GM19438 (cell line): ENCODE measurements around the gene ATP6AP1.

Experiments used
- ATAC-seq: cut with Tn5 transposase; IDR thresholded peaks from one replicate; pipeline ENCODE4 v1.9.1; 2021; ENCODE audit warnings: low read depth; ENCODE audit not compliant: unreplicated experiment

Gene ATP6AP1

DNA sequence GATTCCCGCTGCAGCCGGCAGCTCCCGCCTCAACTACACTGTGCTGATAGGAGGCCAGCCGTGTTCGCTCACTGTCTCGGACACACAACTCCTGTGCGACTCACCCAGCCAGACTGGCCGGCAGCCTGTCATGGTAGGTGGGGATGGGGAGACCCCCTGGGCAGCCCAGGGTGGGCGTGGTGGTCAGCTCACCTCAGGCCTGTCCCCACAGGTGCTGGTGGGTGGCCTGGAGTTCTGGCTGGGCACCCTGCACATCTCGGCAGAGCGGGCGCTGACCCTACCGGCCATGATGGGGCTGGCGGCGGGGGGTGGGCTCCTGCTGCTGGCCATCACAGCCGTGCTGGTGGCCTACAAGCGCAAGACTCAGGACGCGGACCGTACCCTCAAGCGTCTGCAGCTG lies 39.1 kb downstream of the ATP6AP1 start:
- no peak for ATAC-seq

DNA sequence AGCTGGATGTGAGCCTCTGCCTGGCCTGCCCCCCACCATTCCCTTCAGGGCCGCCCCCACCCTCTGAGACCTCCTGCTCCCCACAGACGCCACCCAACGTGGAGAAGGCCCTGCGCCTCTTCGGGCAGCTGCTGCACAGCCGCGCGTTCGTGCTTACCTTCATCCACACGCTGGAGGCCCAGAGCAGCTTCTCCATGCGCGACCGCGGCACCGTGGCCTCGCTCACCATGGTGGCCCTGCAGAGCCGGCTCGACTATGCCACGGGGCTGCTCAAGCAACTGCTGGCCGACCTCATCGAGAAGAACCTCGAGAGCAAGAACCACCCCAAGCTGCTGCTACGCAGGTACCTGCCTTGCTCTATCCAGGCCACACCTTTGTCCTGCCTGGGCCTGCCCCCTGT lies 39.7 kb downstream of the ATP6AP1 start:
- no peak for ATAC-seq

DNA sequence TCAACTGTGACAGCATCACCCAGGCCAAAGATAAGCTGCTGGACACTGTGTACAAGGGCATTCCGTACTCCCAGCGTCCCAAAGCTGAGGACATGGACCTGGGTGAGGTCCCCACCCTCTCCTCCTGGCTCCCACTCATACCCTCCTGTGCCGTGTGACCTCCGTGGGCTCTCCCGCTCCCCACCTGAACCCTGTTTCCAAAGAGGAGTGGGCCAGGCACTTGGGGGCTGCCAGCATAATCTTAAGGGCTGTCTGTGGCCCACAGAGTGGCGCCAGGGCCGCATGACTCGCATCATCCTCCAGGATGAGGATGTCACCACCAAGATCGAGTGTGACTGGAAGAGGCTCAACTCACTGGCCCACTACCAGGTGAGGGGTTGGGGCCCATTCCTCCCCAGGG lies 40.6 kb downstream of the ATP6AP1 start:
- no peak for ATAC-seq

DNA sequence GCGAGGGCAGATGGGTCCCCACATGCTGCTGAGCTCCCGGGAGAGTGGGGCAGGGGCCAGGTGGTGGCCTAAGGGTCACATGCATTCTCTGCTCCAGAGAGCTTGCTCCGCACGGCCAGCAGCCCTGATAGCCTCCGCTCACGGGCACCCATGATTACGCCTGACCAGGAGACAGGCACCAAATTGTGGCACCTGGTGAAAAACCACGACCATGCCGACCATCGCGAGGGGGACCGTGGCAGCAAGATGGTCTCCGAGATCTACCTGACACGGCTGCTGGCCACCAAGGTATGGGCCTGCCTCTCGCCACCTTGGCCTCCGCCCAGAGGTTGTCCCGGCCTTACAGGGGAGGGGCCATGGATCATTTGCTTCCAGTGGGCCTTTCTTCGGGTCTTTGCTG lies 41.4 kb downstream of the ATP6AP1 start:
- no peak for ATAC-seq

DNA sequence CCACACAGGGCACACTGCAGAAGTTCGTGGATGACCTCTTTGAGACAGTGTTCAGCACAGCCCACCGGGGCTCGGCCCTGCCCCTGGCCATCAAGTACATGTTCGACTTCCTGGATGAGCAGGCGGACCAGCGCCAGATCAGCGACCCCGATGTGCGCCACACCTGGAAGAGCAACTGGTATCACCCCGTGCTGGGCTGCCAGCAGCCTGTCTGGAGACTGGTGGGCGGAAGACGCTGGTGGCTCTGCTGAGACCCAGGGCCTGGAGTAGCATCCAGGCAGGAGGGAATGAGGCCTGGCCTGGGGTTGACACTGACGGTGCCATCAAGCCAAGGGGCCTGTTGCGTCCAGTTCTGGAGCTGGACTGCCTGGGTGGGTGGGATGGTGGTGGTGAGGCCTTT lies 42.0 kb downstream of the ATP6AP1 start:
- no peak for ATAC-seq

DNA sequence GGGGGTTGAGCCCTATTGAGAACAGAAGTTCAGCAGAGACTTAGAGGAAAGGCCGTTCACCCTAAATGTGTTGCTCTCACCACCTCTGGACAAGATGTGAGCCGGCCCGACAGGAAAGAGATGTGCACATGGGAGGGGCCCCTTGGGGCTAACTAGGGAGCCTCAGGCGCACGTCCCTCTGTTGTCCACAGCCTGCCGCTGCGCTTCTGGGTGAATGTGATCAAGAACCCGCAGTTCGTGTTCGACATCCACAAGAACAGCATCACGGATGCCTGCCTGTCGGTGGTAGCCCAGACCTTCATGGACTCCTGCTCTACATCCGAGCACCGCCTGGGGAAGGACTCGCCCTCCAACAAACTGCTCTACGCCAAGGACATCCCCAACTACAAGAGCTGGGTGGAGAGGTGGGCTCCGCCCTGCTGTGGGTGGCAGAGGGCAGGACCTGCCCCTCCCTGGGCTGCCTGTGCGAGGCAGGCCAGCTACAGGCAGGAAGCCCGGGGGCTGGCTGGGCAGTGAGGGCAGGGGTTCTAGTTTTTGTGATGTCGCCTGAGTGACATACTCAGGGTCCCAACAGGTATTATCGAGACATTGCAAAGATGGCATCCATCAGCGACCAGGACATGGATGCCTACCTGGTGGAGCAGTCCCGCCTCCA lies 42.6 kb downstream of the ATP6AP1 start:
- ATAC-seq: no peak

DNA sequence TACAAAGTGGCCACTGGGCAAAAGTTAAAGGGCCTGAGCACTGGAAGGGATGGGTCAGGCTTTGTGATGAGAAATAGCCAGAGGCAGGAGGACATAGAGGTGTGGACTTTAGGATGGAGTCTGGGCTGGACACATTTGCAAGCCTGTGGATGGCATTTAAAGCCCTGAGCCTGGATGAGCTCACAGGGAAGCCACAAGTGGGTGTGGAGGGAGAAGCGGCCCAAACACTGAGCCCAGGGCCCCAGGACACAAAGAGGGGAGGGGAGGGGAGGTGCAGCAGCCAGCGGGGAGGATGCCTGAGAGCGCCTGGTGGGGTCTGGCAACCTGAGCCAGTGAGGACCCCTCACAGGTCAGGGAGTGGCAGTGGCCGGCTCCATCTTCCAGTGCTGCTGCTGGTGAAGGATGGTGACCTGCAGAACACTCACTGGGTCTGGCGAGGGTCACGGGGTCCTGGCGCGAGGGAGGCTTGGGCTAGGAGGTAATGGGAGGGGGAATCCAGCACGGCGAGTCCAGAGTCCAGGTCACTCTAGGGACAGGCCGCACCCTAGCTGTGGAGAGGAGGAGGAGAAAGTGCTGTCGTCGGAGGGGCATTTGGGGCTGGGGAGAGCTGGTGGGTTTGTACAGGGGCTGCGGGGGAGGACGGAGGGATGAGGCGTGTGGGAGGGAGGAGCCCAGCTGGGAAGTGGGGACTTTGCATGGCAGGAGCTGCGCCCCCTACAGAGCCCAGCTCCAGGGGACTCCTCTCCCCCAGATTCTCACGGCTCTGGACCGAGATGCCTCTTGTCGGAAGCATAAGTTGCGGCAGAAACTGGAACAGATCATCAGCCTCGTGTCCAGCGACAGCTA lies 43.6 kb downstream of the ATP6AP1 start:
- ATAC-seq: no peak

DNA sequence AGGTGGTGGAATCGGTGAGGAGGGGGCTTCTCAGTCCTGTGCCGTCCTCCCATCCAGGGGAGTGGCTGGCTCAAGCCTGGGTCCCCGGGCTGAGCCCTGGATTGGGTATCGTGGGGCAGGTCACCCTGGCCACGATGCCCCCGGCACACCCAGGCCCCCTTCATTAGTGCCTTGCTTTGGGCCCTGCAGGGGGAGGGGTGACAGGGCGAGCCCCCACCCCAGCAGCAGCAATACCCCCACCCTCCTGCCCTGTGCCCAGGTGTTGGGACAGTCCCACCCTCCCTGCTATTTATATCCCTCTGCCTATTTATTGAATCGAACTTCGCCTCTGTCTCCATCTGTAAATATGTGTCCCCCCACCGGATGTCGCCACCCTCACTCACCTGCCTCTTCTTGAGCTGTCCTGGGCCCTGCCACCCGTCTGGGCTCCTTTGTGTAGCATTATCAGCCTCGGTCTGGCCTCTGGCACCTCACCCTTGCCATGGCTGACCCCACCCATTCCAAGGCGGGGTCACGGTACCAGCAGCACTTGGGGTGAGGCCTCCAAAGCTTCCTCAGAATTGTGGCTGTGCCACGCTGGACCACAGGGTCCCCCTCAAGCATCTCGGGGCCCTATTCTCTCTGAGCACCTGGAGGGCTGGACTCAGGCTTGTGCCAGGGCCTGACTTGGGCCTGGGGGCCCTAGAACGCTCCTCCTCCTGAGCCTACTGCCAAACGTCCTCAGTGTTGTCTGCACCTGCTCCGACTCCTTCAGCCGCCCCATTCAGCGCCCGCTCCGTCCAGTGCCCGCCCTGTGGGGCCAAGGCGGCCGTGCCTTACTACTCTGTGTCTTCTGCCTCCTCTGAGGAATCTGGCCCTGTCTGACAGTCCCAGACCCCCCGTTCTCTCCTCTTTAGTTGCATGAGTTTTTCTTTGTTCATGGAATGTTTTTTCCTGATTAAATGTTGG lies 44.5 kb downstream of the ATP6AP1 start:
- no peak for ATAC-seq

DNA sequence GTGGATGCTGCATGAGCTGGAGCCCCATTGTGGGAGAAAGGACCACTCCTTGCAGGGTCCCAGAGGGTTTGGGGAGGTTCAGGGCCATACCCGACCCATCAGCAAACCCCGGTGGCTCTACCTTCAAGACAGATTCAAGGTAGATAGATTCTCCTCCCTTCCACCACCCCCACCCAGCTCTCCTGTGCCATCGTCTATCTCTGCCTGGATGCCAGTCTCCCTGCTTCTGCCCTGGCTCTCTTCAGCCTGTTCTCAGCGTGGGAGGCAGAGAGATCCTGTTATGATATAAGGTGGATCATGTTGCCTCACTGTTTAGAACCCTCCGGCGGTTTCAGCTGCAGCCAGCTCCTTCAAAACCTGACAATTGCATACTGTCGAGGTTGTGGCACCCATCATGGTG lies 45.2 kb downstream of the ATP6AP1 start:
- ATAC-seq: no peak

DNA sequence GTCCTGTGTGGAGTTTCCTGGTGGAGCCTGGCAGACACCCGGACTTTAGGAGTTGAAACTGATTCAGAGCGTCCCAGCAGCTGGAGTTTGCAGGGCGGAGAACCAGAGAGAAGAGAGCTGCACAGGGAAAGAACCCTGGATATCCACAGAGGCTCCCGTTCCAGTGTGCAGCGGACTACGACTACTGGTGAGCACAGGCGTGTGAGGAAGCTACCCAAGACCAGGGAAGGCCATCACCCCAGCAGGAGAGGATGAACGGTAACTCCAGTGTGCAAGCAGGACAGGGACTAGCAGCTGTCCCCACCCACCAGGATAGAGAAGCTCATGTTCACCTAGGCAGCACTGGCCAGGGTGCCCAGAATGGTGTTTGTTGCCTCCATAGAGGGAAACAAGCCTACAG lies 48.3 kb downstream of the ATP6AP1 start:
- no peak for ATAC-seq

DNA sequence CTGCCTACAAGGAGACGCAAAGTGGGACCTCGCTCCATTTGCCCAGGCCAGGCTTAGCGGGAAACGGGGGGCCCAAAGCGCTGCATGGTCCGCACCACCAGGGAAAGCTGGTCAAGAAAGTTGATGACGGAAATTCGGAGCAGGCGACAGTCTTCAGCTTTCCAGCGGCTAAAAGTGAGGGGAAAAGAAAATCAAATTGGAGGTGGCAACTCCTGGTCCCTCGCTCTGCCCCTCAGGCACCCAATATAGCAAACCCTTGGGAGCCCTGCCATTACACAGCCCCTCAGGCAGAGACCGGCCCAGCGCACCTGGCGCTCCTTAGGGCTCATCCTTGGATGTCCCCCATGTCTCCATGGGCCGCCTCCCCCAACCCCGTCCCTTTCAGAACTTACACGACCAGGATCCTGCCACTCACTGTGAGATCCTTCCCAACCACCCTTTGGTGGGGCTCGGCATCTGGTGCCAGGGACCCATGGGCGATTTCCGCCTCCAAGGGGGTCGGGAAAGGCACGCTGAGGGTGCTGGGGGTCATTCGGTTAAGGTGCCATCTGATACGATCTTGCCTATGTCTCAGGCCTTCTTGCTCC lies 49.5 kb downstream of the ATP6AP1 start:
- ATAC-seq: no peak

DNA sequence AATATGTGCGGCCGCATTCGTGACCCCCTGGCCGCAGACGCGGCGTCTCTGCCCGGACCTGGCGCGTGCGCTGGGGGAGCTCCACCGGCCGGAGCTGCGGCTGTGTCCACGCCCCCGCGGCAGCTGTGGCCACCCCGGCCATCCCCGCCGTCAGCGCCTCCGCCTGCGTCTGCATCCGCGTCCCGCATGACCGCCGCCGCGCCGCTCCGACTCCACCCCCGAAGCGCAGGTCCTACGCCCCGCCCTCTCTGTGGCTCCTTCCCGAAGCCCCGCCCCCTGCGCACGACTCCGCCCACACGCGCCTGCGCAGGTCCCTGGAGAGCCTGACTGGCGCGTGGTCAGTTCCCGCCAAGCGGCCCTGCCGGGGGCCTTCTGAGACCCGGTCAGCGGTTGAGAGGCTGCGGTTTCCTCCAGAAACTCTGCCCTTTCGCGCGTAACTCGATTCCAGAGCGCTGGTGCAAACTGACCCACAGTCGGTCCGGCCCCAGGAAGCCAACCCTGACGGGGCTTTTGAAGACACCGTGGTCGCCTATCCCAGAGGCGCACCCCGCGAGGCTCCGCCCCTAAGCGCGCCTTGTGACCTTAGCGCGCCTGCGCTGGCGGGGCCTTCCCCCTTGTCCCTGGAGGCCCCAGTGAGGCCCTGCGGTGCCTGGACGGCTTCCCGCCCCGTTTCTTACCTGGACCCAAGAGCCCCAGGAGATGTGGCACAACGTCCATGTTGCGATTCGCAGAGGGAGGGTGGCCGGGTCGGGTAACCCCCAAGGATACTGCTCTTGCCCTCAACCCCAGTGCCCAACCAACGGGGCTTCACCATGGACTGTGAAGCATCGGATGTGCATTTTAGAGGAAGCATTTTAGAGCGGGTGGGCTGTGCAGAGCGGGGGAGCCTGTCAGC lies 50.5 kb downstream of the ATP6AP1 start, which contains the start of gene LAGE3:
LAGE3 (minus strand) TSS at position 554 of the 895 bp plus-strand sequence; CDS start at position 188, 366 bp downstream.
- peak; percentile 83 for ATAC-seq

DNA sequence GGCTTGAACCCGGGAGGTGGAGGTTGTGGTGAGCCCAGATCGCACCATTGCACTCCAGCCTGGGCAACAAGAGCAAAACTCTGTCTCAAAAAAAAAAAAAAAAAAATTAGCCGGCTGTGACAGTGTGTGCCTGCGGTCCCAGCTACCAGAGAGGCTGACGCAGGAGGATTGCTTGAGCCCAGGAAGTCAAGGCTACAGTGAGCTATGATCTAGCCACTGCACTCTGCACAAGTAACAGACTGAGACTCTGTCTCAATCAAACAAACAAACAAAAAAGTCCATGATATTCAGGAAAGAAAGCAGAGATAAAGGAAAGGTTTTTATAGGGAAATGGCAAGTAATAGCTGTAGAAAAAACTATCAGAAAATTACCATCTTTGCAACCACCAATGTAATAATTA lies 52.7 kb downstream of the ATP6AP1 start:
- ATAC-seq: no peak

DNA sequence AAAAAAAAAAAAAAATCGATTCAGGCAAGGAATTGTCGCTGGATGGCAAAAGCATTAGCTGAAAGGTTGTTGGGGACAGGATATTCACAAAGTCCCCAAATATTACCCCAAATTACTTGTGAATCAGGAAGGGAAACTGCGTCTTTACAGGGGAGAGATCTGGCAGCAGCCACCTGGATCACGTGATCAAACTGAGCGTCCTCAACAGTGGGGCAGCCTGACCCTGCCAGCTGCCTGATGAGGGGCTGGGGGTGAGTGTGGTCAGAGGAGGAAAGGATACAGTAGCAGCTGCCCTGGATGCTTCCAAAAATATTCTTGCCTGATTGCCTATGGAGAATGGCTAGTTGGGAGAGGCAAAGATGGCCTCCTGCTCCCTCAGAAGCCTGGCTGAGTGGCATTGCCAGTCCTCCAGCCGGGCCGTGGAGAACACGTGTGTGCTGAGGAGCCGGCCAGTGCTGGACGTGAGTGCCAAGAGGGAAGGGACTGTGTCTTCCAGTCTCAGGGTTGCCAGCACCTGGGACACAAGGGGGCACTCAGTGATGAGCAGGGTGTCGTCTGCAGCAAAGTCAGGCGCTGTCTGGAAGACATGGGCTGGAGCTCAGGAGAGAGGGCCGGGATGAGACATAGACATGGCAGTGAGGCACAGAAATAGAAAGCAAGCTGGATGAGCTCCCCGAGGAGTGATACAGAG lies 53.6 kb downstream of the ATP6AP1 start:
- ATAC-seq: no peak

DNA sequence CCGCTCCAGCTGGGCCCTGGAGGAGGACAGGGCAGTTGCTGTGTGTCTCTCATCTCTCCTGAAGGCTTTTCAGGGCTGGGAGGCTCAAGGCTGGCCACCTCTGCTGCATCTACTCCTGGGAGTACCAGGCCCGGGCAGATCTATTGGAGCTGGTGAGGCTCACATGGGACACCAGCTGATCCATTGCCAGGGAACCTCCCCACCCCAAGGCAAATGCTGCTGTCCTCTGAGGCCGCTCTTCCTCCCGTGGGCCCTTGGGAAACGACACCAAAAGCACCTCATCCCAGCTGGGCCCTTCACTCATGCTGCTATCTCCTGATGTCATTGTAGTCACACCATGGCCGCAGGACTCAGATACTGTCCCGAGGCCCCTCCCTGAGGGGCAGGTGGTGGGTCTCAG lies 54.3 kb downstream of the ATP6AP1 start:
- ATAC-seq: no peak

DNA sequence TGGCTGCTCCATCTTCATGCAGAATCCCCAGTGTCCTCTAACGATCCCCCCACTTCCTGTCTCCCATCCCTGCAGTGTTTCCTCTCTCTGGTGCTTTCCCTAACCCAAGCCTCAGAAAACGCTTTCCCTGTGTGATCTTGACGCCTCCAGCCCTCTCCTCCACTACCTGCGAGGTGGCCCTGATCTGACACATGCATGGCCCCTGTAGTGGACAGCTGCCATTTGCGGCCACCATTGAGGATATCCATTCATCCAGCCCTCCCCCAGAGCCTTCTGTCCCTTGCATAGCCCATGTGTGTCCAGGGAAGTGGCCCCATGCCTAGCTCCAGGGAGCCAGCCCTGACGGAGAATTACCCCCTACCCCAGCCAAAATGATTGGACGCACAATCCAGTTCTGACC lies 54.8 kb downstream of the ATP6AP1 start:
- no peak for ATAC-seq

DNA sequence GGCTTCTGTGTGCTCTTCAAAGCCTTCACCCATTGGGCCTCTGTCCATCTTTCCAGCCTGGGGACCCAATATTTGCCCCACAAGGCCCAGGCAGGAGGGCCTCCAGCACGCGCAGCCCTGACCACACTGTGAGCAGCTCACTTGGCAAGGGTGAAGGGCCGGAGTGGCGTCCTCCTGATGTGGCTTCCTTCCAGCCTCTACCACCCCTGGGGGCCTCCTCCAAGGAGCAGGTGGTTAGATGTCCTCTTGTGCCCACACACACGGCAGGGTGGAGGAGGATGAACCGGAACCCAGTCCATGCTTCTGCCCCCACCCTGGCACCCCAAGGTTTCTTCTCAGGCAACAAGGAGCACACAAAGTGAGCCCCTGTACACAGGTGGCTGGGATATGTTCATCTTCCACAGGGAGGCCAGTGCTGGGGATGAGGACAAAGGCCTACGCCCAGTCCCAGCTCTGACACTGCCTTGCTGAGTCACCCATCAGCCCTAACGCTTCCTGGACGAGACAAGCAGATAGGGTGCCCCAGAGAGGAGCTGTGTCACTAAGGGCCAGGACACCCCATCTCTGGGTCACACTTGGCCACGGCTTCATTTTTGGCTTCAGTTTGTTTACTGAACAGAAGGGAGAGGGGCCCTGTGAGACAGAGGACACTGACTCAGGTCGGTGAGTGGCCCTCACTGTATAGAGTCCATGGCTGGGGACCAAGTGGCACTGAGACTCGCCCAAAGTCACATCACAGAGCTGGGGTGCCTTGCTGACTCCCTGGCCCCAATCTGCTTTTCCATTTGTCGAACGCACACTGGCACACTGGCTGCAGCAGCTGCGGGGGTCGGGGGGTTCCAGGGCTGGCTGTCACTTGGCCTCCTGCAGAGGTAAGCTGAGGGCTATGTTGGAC lies 56.0 kb downstream of the ATP6AP1 start:
- no peak for ATAC-seq
